NCI-H1417 (cell line): ENCODE results near the gene CAB39L.
A peak's percentile ranks its signal among the peaks of the same experiment; 100 is the strongest.
"Not testable (repeated sequence)": the region's sequence is repeated elsewhere in the genome, so short reads cannot be mapped to it uniquely, and the experiment has no call there.

Source experiments
- DNase-seq, 3 experiments: peaks; one replicate each; lab custom pipeline; 2025; lab: John Stamatoyannopoulos, UW

CAB39L gene

DNA sequence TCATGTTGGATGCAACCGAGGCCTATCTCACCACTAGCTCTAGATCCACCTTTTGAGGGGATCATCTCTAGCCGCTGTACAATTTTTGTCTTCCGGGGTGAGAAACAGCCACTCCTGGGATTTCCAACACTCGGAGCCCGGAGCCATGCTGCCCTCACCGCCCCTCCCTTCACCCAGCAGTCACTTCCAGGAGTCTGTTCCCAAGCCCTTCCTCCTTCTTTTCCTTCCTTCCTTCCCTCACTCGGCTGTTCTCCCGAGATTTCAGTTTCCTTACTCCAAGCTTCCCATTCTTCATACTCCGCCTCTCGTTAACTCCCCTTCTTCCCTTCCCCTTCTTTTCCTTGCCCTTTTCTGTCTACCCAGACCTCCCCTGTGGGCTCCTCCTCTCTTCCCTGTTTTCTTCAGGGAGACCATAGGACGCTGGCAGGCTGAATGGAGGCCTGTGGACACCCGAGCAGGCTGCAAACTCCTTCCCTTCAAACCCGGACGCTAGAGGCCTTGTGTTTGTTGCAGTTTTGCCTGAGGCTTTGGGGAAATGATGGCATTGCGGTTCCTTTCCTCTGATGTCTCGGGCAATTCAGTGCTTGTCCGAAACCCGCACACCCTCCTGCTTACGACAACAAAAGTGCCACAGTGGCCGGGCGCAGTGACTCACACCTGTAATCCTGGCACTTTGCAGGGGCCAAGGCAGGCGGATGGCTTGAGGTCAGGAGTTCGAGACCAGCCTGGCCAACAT, 96.0 kb downstream of the CAB39L start:
- DNase-seq = no peak

DNA sequence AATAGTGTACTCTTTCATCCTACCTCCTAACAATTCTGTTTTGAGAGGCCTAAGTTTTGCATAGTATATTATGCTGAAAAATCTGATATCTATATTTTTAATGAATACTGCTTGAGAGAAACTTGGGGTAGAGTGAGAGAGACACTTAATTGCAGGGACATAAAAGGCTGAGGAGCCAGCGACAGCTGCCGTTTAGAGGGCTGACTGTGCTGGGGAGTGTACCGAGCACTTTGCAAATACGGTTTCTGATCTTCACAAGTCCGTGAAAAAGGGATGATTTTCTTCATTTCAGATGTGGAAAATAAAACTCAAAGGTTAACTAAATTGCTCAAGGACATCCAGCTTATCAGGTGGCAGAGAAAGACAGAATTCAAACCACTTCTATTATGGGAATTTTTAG, 97.4 kb downstream of the CAB39L start:
- DNase-seq = peak in 1 of 3 experiments; percentile 9

DNA sequence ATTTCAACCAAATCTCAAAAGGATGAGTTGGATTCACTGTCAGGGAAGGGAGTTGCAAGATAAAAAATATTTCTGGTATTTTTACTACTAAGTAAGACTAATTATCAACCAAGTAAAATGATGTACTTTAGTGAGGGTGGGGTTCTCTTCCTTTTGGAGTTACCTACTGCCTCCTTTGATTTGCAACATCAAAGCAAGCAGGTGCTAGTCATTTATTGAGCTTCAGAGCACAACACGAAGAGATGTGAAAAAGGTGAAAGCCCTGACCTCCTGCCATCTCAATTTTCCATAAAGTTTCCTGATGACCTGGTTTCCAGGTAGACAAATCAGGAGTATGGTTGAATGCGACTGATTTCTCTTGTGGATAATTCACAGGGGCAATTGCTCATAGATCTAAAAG, 100.1 kb downstream of the CAB39L start:
- DNase-seq = no peak

DNA sequence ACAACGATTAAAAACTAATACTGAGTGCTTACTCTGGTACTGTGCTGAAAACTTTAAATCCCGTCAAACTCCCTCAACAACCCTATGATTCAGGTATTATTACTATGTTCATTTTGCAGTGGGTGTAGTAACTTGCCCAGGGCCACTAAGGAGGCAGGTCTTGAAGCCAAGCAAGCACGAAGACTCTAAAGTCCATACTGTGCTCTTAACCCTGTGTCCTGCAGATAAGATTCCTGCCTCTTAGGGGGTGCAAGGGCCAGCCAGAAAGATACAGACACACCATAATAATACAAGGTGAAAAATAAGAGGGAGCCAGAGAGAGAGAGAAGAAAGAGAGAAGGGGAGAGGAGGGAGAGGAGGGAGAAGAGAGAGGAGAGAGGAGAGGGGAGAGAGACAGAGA, 100.6 kb downstream of the CAB39L start:
- no peak for DNase-seq

DNA sequence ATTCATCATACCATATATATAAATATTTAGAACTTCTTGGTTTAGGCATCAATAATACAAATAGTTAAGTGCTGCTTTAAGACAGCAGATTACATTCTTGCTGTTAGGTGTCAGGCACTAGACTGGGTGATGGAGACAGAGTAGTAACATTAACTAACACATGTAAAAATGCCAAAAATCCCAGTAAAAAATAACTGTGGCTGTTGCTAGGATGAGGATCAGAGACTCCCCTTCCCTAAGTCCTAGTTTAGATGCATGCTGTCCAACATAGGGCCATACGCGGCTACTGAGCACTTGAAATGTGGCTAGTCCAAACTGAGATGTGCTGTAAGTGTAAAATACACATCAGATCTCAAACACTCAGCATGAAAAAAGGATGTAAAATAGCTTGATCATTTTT, 101.4 kb downstream of the CAB39L start:
- DNase-seq = no peak

DNA sequence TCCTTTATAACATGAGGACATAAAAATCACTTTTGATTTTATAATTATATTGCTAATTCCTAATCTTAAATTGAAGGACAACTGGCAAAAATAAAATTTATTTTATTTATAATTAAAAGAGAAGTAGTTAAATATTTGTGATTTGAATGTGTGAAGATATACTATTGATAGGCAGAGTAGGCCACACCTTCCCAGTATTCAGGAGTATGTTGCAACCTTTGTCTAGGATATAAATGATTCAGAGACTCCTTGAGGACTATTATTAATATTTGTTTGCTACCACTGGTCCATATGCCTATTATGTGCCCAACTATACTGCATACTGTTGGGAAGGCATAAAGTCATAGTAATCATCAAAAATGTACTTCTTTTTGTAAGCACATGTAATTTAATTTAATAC, 101.9 kb downstream of the CAB39L start:
- no peak for DNase-seq

DNA sequence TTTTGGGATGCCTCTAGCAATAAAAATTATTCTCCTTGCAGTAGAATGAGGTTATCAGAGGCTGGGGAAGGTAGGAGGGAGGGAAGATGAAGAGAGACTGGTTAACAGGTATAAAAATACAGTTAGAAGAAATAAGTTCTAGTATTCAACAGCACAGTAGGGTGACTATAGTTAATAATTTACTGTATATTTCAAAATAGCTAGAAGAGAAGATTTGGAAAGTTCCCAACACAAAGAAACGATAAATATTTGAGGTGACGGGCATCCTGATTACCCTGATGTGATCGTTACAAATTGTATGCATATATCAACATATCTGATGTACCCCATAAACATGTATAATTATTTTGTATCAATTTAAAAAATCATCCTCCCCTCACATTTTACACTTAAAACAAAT, 102.3 kb downstream of the CAB39L start:
- no peak for DNase-seq

DNA sequence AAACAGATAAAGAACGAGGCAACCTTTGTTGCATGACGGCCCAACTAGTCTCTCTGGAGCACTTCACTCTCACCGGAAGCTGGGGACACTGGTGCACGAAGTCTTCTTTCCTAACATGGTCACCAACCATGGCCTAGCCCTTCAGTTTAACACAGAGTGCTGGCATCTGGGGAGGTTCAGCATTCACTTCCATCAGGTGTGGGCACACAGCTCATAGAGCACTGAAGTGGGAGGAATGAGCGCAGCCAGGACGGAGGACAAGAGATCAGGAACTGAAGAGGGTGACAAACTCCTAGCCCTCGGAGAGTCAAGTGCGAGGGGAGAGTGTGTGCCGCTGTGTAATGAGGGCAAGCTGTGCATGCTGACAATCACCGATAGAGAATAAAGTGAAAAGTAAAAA, 103.7 kb downstream of the CAB39L start:
- DNase-seq = no peak

DNA sequence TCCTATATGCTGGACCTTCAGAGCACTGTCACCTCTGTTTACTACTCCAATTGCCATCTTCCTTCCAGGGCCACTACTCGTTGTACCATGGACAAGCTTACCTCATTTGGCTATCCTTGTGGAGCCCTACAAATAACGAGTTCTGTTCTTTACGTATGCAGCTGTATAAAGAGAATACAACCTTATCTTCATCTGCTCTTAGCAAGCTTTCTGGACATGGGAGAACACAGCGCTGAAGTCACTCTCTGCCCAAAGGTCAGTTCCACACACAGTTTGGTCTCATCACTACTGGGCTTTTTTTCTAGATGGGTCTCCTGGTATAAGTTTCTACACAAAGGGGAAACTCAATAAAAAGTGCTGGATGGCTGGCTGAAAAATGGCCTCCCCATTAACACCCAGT, 107.2 kb downstream of the CAB39L start:
- DNase-seq = no peak

DNA sequence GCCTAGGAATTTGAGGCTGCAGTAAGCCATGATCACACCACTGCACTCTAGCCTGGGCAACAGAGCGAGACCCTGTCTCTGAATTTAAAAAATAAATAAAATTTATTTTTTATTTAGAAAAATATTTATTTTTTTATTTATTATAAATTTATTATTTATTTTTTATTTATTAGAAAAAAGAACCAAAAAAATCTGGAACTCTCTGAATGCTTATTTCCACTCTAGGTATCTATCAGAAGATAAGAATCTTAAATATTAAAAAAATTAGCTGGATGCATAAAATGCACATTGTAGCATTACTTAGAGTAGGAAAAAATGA, 113.4 kb downstream of the CAB39L start:
- DNase-seq = no peak

DNA sequence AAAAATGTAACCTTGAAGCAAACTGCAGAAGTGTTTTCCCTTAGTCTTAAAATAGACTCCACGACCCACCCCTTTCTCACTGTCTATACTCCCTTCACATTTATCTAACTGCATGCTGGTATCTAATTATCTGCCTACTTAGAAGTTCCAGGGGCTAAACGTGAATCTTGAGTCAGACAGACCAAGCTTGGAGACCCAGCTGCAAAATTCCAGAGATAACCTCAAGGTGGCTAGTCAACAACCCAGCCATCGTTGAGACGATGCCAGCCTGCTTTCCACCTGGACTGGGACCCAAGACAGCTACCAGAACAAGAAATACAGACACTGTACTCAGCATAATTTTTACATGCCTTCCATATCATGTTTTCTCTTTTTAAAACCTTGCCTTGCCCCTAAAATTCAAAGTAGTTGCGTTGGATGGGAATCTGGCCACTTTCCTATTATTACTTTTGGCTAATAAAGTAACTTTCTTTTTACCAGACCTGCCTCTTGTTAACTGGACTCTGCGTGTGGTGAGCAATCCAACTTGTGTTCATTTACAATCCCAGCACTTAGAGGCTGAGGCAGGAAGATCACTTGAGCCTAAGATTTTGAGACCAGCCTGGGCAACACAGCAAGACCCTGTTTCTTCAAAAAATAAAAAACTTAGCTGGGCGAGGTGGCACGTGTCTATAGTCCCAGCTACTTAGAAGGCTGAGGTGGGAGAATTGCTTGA, 113.9 kb downstream of the CAB39L start:
- DNase-seq = no peak

DNA sequence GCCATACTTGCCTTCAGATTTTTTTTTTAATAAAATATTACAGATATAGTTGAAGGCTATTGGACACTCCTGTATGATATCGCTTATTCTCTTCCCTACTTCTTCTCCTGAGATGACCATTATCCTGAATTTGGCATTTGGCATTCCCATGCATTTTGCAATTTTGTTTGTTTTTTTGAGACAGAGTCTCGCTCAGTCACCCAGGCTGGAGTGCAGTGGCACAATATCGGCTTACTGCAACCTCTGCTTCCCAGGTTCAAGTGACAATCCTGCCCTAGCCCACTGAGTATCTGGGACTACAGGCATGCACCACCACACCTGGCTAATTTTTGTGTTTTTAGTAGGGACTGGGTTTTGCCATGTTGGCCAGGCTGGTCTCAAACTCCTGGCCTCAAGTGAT, 116.7 kb downstream of the CAB39L start:
- not testable (repeated sequence) for DNase-seq

DNA sequence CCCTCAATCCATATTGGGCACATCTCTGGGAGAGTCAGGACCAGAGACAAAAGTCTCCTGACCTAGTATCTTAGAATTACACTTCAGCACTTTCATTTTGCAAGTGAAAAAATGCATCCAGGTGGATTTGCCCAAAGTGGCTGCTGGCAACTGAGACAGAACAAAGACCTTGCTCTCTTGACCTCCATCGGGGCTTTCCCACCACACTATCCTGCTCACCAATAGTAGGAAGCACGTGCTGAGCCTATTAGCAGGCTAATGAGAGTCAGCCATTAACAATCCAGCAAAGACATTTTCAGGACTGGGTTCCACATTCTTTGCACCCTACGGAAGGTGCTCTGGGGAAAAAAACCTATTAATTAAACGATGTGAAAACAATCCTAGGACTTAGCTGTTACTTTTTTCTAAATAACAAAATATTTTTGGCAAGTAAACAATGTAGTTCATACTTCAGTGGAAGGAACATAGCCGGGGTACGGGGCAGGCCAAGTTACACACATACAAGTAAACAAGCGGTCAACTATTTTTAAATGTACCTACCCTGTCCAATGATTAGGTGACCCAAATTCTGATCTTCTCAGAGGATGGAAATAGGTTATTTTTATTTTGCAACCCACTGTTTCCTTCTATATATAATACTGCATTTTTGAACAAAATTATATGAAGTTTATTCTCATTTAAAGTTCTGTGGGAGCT, 117.5 kb downstream of the CAB39L start:
- no peak for DNase-seq

DNA sequence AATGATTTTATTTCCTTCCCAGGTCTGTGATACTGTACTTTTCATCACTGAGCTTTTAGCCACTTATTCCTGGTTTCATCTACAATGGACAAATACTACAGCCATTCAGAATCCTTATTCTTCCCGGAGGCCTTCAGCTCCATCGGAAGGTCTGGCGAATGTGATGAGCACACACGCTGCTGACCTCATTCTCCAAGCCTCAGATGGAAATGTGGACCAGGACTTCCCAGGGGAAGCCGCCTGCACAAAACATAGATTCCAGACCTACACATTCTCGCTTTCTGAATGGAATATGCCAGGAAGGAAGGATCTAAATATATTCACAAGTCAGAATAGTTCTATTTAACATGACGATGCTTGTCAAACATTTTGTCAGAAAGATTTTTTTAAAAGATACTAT, 120.5 kb downstream of the CAB39L start:
- DNase-seq = no peak

DNA sequence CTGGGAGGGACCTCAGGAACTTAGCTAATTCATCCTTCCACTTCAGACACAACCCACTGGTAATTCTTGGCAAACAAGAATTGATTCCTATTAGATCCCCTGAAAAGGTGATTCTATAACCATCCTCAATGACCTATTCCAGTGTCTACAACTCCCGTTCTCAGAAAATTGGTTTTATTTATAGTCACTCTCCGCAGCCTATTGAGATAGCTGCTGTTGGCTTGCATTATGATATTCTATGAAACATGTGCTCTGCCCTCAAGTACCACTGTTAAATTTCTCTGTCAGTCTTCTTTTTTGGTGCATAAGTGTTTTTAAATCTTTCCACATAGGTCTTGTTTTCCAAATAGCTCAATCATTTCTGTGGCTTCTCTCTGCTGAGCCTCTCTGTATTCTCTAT, 121.2 kb downstream of the CAB39L start:
- DNase-seq = no peak

DNA sequence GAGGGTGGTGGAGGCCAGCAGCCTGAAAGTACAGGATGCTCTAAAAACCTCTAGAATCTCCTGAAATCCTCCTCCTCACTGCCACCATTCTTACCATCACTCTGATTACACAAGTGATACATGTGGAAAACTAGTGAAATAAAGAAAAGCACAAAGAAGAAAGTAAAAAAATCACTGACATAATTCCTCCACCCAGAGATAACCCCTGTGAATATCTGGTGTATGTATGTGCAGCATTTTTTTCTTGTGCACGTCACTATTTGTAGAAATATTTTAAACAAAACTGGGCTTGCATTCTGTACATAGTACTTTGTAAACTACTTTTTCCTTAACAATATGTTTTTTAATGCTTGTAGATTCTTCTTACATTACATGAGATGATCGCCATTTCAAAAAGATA, 122.9 kb downstream of the CAB39L start:
- no peak for DNase-seq

DNA sequence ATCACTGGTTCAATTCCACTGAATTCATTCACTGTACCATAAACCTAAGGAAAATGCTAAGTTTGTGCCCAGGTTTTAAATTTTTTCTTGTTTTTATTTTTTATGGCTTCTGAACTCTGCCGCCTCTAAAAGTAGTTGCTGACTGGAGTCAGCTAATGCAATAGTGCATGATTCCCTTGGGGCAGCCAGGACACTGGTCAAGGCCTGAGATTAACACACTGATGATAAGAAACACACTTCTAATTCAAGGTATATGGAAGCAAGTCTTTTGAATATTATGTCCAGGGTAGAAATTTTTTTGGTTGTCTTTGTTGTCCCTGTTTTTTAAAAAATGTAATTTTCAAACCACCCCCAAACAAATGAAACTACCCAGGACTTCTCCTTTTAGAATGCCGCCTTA, 123.9 kb downstream of the CAB39L start:
- no peak for DNase-seq

DNA sequence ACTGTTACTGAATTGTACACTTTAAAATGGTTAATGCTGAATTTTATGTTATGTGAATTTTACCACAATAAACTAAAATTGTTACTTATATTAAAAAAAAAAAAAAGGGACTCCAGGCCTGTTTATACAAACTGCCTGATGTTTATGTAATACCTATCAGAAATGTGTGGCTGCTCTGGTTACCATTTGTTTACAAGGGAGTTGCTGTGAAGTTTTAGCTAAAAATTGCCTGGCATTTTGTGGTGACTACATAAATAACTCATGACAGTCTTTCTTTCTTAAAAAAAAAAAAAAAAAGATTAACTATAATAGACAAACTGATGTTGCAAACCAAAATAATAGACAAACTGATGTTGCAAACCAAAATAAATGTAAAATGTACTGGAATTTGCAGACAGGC, 124.3 kb downstream of the CAB39L start:
- DNase-seq = no peak

DNA sequence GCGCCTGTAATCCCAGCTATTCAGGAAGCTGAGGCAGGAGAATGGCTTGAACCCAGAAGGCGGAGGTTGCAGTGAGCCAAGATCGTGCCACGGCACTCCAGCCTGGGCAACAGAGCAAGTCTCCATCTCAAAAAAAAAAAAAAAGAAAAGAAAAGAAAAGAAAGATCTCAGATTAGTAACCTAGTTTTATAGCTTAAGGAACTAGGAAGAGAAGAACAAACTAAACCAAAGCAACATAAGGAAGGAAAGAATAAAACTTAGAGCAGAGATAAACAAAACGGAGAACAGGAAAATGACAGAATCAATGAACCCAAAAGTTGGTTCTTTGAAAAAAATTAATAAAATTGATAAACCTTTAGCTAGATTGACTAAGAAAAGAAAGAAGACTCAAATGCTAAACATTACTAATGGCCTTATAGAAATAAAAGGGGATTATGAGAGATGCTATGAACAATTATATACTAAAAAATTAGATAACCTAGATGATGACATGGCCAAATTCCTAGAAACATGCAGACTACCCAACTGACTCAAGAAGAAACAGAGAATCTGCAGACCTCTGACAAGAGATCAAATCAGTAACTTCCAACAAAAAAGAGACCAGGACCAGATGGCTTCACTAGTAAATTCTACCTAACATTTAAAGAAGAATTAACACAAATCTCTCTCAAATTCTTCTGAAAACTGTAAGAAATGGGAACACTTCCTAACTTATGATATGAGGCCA, 127.9 kb downstream of the CAB39L start:
- DNase-seq = no peak

DNA sequence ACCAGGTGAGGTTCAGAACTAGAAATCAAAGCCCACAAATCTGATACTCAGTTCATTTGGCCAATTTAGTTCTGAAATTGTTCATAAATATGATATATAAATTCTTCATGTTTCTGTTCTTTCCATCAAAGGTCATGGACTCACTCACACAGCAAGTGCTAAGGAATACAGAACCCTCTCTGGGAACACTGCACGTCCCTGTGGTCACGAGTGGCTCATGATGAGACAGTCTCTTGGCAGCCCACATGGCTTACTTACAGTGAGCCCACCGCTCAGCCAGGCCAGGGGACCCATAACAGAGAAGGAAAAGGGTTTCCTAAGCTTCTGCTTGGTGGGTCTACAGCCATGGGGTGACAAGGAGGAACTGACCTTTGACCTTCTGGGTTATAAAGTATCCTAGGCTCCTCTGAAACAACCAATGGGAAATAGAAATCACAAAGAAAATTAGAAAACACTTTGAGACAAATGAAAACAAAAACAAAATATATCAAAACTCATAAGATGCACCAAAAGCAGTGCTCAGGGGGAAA, 128.8 kb downstream of the CAB39L start:
- DNase-seq = no peak

DNA sequence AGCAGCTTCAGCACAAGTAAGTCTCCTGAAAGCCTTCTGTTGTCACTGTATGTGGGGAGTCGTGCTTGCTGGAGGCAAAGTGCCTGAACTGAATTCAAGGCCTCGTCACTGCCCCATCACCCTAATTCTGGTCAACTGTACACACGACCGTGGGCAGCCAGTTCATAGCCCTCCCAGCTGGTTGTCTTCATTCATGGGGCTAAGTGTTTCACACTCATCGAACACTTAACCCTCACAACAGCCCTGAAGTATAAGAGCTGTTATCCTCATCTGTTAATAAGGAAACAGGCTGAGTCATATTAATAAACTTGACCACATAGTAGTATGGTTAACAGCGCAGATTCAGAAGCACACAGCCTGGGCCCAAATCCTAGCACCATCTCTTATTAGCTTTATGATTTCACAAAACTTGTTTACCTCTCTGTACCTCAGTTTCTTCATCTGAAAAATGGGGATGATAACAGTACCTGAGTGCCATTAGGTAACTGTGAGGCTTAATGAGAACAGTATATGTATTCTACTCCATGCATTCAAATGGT, 129.5 kb downstream of the CAB39L start:
- no peak for DNase-seq

DNA sequence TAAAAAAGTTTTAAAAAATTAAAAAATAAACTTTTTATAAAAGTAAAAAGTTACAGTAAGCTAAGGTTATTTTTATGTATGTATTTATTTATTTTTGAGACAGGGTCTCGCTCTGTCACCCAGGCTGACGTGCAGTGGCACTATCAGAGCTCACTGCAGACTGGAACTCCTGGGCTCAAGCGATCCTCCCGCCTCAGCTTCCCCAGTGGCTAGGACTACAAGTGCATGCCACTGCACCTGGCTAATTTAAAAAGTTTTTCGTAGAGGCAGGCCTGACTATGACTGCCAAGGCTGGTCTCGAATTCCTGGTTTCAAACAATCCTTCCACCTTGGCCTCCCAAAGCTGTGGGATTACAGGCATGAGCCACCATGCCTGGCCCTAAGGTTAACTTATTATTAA, 132.0 kb downstream of the CAB39L start:
- no peak for DNase-seq
